PC-9 (cell line): Measurements from ENCODE around the gene ADORA1. TPM values are rescaled to one million over a fixed set of nuclear protein-coding genes. Genes with fewer than 3 reads are reported as not detected.

Experiments used
- BruUV-seq: library from RNA; stranded (reverse); fragments of 400-500 nt; replicated peaks from 2 replicates; lab custom pipeline; 2021; lab: Mats Ljungman, UMichigan
- CTCF ChIA-PET: fragments of 300-600 bp; sonication (Branson Sonifier 250); formaldehyde crosslinking; loops from one replicate; lab custom pipeline; 2022; ENCODE audit warnings: antibody characterized with exemption; lab: Charles Lee
- POLR2A ChIA-PET: fragments of 300-600 bp; sonication (Branson Sonifier 250); formaldehyde crosslinking; loops from one replicate; lab custom pipeline; 2022; ENCODE audit warnings: antibody characterized with exemption; ENCODE audit not compliant: unreplicated experiment; lab: Charles Lee
- DNase-seq, 2 experiments: peaks; one replicate each; pipeline versions ENCODE4 v3.0.0 to v3.0.0-alpha.2; 2015 to 2022; ENCODE audit warnings: mixed read lengths in 1 of 2
- H2AFZ ChIP-seq: fragments of 200-600 bp; sonication (generic); 2 replicates; pipeline ENCODE4 v1.8.1; 2017; ENCODE audit warnings: antibody characterized with exemption
- H3F3A ChIP-seq: fragments of 200-600 bp; sonication (generic); 2 replicates; pipeline ENCODE4 v1.8.1; 2017; ENCODE audit warnings: antibody characterized with exemption, mild to moderate bottlenecking, low read depth; ENCODE audit not compliant: insufficient read depth
- H3K27ac ChIP-seq: fragments of 200-600 bp; sonication (generic); 2 replicates; pipeline ENCODE4 v1.6.1; 2016; ENCODE audit warnings: mixed run types
- H3K27me3 ChIP-seq: fragments of 200-600 bp; sonication (generic); 2 replicates; pipeline ENCODE4 v1.6.1; 2016; ENCODE audit warnings: low read depth, mixed run types; ENCODE audit not compliant: insufficient read depth
- H3K36me3 ChIP-seq: fragments of 200-600 bp; sonication (generic); 2 replicates; pipeline ENCODE4 v1.6.1; 2016; ENCODE audit warnings: low read depth, mixed run types
- H3K4me1 ChIP-seq: fragments of 200-600 bp; sonication (generic); replicated peaks from 2 replicates; pipeline ENCODE4 v1.6.1; 2016; ENCODE audit warnings: mixed run types; ENCODE audit not compliant: insufficient read depth
- H3K4me2 ChIP-seq: fragments of 200-600 bp; sonication (generic); 2 replicates; pipeline ENCODE4 v1.6.1; 2017; ENCODE audit warnings: mixed run types
- H3K4me3 ChIP-seq: fragments of 200-600 bp; sonication (generic); 2 replicates; pipeline ENCODE4 v1.6.1; 2016; ENCODE audit warnings: mixed run types
- H3K79me2 ChIP-seq: fragments of 200-600 bp; sonication (generic); 2 replicates; pipeline ENCODE4 v1.6.1; 2017; ENCODE audit warnings: low read depth, mixed run types
- H3K9me2 ChIP-seq: fragments of 200-600 bp; sonication (generic); 2 replicates; pipeline ENCODE4 v1.8.1; 2017; ENCODE audit warnings: mild to moderate bottlenecking; ENCODE audit not compliant: insufficient read depth
- H3K9me3 ChIP-seq: fragments of 200-600 bp; sonication (generic); 2 replicates; pipeline ENCODE4 v1.8.1; 2016; ENCODE audit warnings: low read depth; ENCODE audit not compliant: insufficient read depth
- H4K20me1 ChIP-seq: fragments of 200-600 bp; sonication (generic); 2 replicates; pipeline ENCODE4 v1.8.1; 2017; ENCODE audit not compliant: insufficient read depth
- CTCF ChIP-seq: fragments of 200-600 bp; sonication (generic); conservative IDR thresholded peaks from 2 replicates; pipeline ENCODE4 v1.6.1; 2017; ENCODE audit warnings: mixed run types, antibody characterized with exemption, mild to moderate bottlenecking, moderate library complexity
- EZH2 ChIP-seq: fragments of 200-600 bp; sonication (generic); IDR thresholded peaks from 2 replicates; pipeline ENCODE4 v1.8.0; 2017; ENCODE audit warnings: antibody characterized with exemption, low read depth
- intact Hi-C: fragments of 100-400 bp; cut with micrococcal nuclease; formaldehyde crosslinking; loops from one replicate; pipeline ENCODE4 v1.10.0; 2022; ENCODE audit not compliant: unreplicated experiment
- total RNA-seq: library from RNA; stranded (reverse); gene quantifications from 2 replicates; pipeline ENCODE4 v1.2.3, GENCODE V29; 2021

Gene ADORA1
- total RNA-seq, 1 experiment from 2014 or later: 8.3 TPM

GRCh38 chr1:203187689-203188264 lies 60.3 kb downstream of the ADORA1 start:
- Histone ChIP-seq H3K27me3 (no peaks in the 10 kb centered on the region), H3K4me3 (no peak overlapping the region), H3K4me1 (no peaks in the 10 kb centered on the region), H3K27ac (no peak overlapping the region), H3K4me2 (no peak overlapping the region), H4K20me1 (no peaks in the 10 kb centered on the region), H2AFZ (no peak overlapping the region), H3K9me3 (no peaks in the 10 kb centered on the region), H3K9me2 (no peaks in the 10 kb centered on the region), H3F3A (no peaks in the 10 kb centered on the region), H3K79me2 (no peaks in the 10 kb centered on the region), H3K36me3 (no peaks in the 10 kb centered on the region)
- no peak for DNase-seq
- TF ChIP-seq CTCF: no peak
- no peak for TF ChIP-seq EZH2
- POLR2A ChIA-PET: no interaction called here
- no TSS peak for BruUV-seq
- CTCF ChIA-PET: interaction anchor here (0.6 kb wide), 1 partner anchor 71 kb away, joined by 3 read pairs; no protein-coding TSS in a partner anchor
- intact Hi-C loops: no loop called here

GRCh38 chr1:203188686-203189232 lies 61.2 kb downstream of the ADORA1 start:
- no peak for DNase-seq
- no peak overlapping the region for H3K27ac ChIP-seq
- intact Hi-C loops: no loop called here
- no peaks in the 10 kb centered on the region for H3K79me2 ChIP-seq
- BruUV-seq: no TSS peak
- no peaks in the 10 kb centered on the region for H3K9me3 ChIP-seq
- H4K20me1 ChIP-seq: no peaks in the 10 kb centered on the region
- no peak overlapping the region for H3K4me3 ChIP-seq
- H3K9me2 ChIP-seq: no peaks in the 10 kb centered on the region
- no peak overlapping the region for H2AFZ ChIP-seq
- H3K36me3 ChIP-seq: no peaks in the 10 kb centered on the region
- no peak for TF ChIP-seq EZH2
- TF ChIP-seq CTCF: no peak
- H3K27me3 ChIP-seq: no peaks in the 10 kb centered on the region
- POLR2A ChIA-PET: no interaction called here
- no peak overlapping the region for H3K4me2 ChIP-seq
- no peaks in the 10 kb centered on the region for H3F3A ChIP-seq
- CTCF ChIA-PET: no interaction called here
- H3K4me1 ChIP-seq: no peaks in the 10 kb centered on the region

GRCh38 chr1:203189951-203190352 lies 62.4 kb downstream of the ADORA1 start:
- H2AFZ ChIP-seq: no peak overlapping the region
- no peaks in the 10 kb centered on the region for H3K9me3 ChIP-seq
- no peaks in the 10 kb centered on the region for H3F3A ChIP-seq
- no peak for DNase-seq
- H4K20me1 ChIP-seq: no peaks in the 10 kb centered on the region
- BruUV-seq: no TSS peak
- intact Hi-C loops: no loop called here
- H3K27me3 ChIP-seq: no peaks in the 10 kb centered on the region
- H3K4me1 ChIP-seq: no peaks in the 10 kb centered on the region
- no peak overlapping the region for H3K4me3 ChIP-seq
- CTCF ChIA-PET: no interaction called here
- no peak for TF ChIP-seq EZH2
- no peak for TF ChIP-seq CTCF
- POLR2A ChIA-PET: no interaction called here
- no peaks in the 10 kb centered on the region for H3K79me2 ChIP-seq
- H3K9me2 ChIP-seq: no peaks in the 10 kb centered on the region
- no peak overlapping the region for H3K27ac ChIP-seq
- no peaks in the 10 kb centered on the region for H3K36me3 ChIP-seq
- H3K4me2 ChIP-seq: no peak overlapping the region
